ENCODE data around the gene SLC13A3. TPM values are rescaled to one million over a fixed set of nuclear protein-coding genes. Genes with fewer than 3 reads are reported as not detected.

Gene SLC13A3
- total RNA-seq, 1 experiment from 2014 or later, result 17.5 TPM

DNA sequence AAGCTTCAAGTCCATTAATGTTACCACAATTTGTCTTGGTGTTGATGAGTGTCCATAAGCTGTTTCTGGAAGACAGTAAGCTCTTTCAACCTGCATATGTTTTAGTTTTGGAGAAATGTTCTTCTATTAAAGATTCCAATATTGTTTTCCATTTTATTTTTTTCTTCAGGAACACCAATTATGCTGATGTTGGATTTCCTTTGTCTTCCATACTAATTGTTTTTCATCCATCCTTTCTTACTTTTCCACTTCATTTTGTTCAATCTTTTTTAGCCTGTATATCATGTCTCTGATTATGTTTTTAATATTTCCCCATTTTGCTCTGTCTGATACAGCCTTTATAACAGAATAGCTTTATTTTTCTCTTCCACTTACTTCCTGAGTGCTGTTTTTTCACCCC, 21.9 kb downstream of the SLC13A3 start:
- H4K8ac ChIP-seq (replicated peaks; ENCODE audit: insufficient read length, low read depth, low read length), result no peak overlapping the region
- H2BK120ac ChIP-seq (ENCODE audit: low read depth, low read length, poor library complexity, severe bottlenecking), result no peak overlapping the region
- H2BK15ac ChIP-seq (ENCODE audit: low read depth, low read length), result no peak overlapping the region
- H3K56ac ChIP-seq (ENCODE audit: insufficient read length, low read depth, low read length), result no peak overlapping the region
- H3K23me2 ChIP-seq (ENCODE audit: insufficient read length, low read depth, low read length, poor library complexity, severe bottlenecking), result no peaks in the 10 kb centered on the region
- no peak overlapping the region for H4K5ac ChIP-seq (ENCODE audit: insufficient read length, low read depth, low read length)
- no peak overlapping the region for H3K27ac ChIP-seq (ENCODE audit: insufficient read length, low read depth, low read length)
- H3K14ac ChIP-seq (ENCODE audit: insufficient read depth, low read length), result no peak overlapping the region
- H2AFZ ChIP-seq (ENCODE audit: low read length), result no peak overlapping the region
- H3K9me3 ChIP-seq (ENCODE audit: control insufficient read depth, low read depth, low read length), result peaks cover 2% of the 10 kb centered on the region
- DNase-seq, result no peak
- H3K4ac ChIP-seq (ENCODE audit: low read depth, low read length), result no peak overlapping the region
- TF ChIP-seq, protein P1, sequence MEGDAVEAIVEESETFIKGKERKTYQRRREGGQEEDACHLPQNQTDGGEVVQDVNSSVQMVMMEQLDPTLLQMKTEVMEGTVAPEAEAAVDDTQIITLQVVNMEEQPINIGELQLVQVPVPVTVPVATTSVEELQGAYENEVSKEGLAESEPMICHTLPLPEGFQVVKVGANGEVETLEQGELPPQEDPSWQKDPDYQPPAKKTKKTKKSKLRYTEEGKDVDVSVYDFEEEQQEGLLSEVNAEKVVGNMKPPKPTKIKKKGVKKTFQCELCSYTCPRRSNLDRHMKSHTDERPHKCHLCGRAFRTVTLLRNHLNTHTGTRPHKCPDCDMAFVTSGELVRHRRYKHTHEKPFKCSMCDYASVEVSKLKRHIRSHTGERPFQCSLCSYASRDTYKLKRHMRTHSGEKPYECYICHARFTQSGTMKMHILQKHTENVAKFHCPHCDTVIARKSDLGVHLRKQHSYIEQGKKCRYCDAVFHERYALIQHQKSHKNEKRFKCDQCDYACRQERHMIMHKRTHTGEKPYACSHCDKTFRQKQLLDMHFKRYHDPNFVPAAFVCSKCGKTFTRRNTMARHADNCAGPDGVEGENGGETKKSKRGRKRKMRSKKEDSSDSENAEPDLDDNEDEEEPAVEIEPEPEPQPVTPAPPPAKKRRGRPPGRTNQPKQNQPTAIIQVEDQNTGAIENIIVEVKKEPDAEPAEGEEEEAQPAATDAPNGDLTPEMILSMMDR (conservative IDR thresholded peaks at IDR 0.05), result no peak
- H3T11ph ChIP-seq (ENCODE audit: low read length), result no peak overlapping the region
- H3K9me3 Mint-ChIP-seq, result peaks cover 10 to 17% of the 10 kb centered on the region in 2 experiments
- no peak overlapping the region for H3K27ac Mint-ChIP-seq
- peaks cover 4 to 32% (median 13%) of the 10 kb centered on the region in 3 experiments; a peak in 6 of 7 replicates for H3K36me3 Mint-ChIP-seq (ENCODE audit: insufficient read depth in 1 of 3, low read depth in 3 of 3)
- no peaks in the 10 kb centered on the region for H3K79me1 ChIP-seq (ENCODE audit: insufficient read depth, low read depth, low read length, poor library complexity, severe bottlenecking)
- no peak overlapping the region for H2AK5ac ChIP-seq (ENCODE audit: insufficient read length, low read length)
- no peak overlapping the region for H3K18ac ChIP-seq (ENCODE audit: insufficient read length, low read depth, low read length)
- no peak overlapping the region for H2BK12ac ChIP-seq (ENCODE audit: insufficient read length, low read depth, low read length)
- no peak overlapping the region for H2BK5ac ChIP-seq (ENCODE audit: insufficient read length, low read length)
- no peak overlapping the region for H3K4me2 ChIP-seq (ENCODE audit: insufficient read depth, insufficient read length, low read length)
- no peak overlapping the region for H4K91ac ChIP-seq (ENCODE audit: insufficient read length, low read depth, low read length)
- H3K4me3 Mint-ChIP-seq, result no peak overlapping the region
- no peaks in the 10 kb centered on the region for H4K20me1 ChIP-seq (ENCODE audit: control insufficient read depth, insufficient read depth, insufficient read length)
- peaks cover 1% of the 10 kb centered on the region; the same call in 1 of the 2 replicates for H3K27me3 Mint-ChIP-seq (ENCODE audit: low read depth)
- no peaks in the 10 kb centered on the region; the same call in 1 of the 2 replicates for H3K4me1 ChIP-seq (ENCODE audit: insufficient read depth, low read length)
- H3K23ac ChIP-seq (ENCODE audit: insufficient read length, low read depth, low read length), result no peak overlapping the region
- no peaks in the 10 kb centered on the region for H3K27me3 ChIP-seq (ENCODE audit: insufficient read depth, low read length)
- no peak overlapping the region for H3K9ac ChIP-seq (ENCODE audit: extremely low read depth, insufficient read length, low read length)
- H3K79me2 ChIP-seq (ENCODE audit: insufficient read depth, low read length), result no peaks in the 10 kb centered on the region
- peaks cover 21 to 27% of the 10 kb centered on the region in 2 experiments for H3K4me1 Mint-ChIP-seq
- H2BK20ac ChIP-seq (ENCODE audit: low read depth, low read length, poor library complexity, severe bottlenecking), result no peak overlapping the region

Measured in H9 (cell line).